Pancreas (tissue), 10 donors: ENCODE measurements around the gene CALML3. TPM values are rescaled to one million over a fixed set of nuclear protein-coding genes. Genes with fewer than 3 reads are reported as not detected.
A peak's percentile ranks its signal among the peaks of the same experiment; 100 is the strongest.

ENCODE experiments used
- ATAC-seq, 4 donors: fragments of 200-7000 bp; cut with Tn5 transposase; one replicate each; pipeline versions ENCODE4 v1.8.0 to v1.9.1; 2020; ENCODE audit warnings: mild to moderate bottlenecking in 4 of 4, moderate library complexity in 4 of 4
- DNase-seq, 6 donors: peaks; one replicate each; pipeline ENCODE4 v3.0.0-alpha.2; 2020
- FAIRE-seq: peaks from 2 replicates; lab custom pipeline; 2012; peaks lifted over from hg19 to GRCh38; lab: Jason Lieb, UNC
- H3K27ac ChIP-seq, 4 donors: fragments of 200-600 bp; sonication (generic); 1 replicate in 3 of 4; 2 replicates in 1 of 4; pipeline versions ENCODE4 v1.5.0 to v1.8.0; 2020
- H3K27me3 ChIP-seq, 4 donors: fragments of 200-600 bp; one replicate each; pipeline ENCODE4 v1.8.0; 2021
- H3K36me3 ChIP-seq, 3 donors: fragments of 200-600 bp; sonication (generic) in 1 of 3; one replicate each; pipeline versions ENCODE4 v1.5.0 to v1.8.0; 2020 to 2021
- H3K4me1 ChIP-seq, 3 donors: fragments of 200-600 bp; one replicate each; pipeline ENCODE4 v1.8.0; 2021
- H3K4me3 ChIP-seq, 4 donors: fragments of 200-600 bp; sonication (generic) in 2 of 4; one replicate each; pipeline versions ENCODE4 v1.5.0 to v1.8.0; 2020 to 2021
- H3K9me3 ChIP-seq, 4 donors: fragments of 200-600 bp; one replicate each; pipeline ENCODE4 v1.8.0; 2021
- CTCF ChIP-seq, 4 donors: fragments of 200-600 bp; sonication (generic) in 3 of 4; IDR thresholded peaks; one replicate each; pipeline versions ENCODE4 v1.5.0 to v1.8.0; 2021; ENCODE audit warnings: antibody characterized with exemption in 4 of 4
- WGBS, 2 donors: extraction: QIAGEN DNeasy Blood & Tissue Kit; methylation state at CpG; one replicate each; pipeline ENCODE4 v1.1.7; 2013; 5-methylcytosine and 5-hydroxymethylcytosine counted together
- intact Hi-C, 3 donors: fragments of 100-400 bp; cut with DNase I; formaldehyde crosslinking; loops; one replicate each; pipeline versions ENCODE4 v1.11.1 to v1.14.2; 2022
- polyA plus RNA-seq, 2 donors: library from polyadenylated mRNA; stranded (reverse); fragments of 200-250 nt; gene quantifications; one replicate each; pipeline ENCODE4 v1.2.3, GENCODE V29; 2013
- total RNA-seq, 6 donors: library from RNA; stranded (reverse); fragmentation: NEBNext Ultra II Directional in 4 of 6; extraction: Animal tissue kit (Norgen Biotek cat#: 25700) in 4 of 6; gene quantifications; one replicate each; pipeline versions ENCODE4 v1.2.1 to v1.2.4, GENCODE V29; 2021 to 2023
- donor health status: healthy with polysubstance abuse.
- donor health status: DM: no; HTN: no; CAD: no; lungs with moderate emphysema.
- donor health status: DM: no; HTN: no; CAD: no.
- donor health status: control.
- donor health status: control.
- donor health status: Bipolar disorder and iron deficiency.
- donor health status: DM: yes; HTN: yes; CAD: no.
- donor health status: DM: no; HTN: no; CAD: no.
- donor health status: DM: no; HTN: no; CAD: no.
- donor health status: DM: yes; HTN: yes; CAD: no.

CALML3 gene
- total and polyA plus RNA-seq, 8 donors, result 0.05 to 0.08 TPM; not detected in 6

- 82 to 84% methylated on average over 10 of the region's 10 CpGs for WGBS, 2 donors
- FAIRE-seq (no peak), DNase-seq (no peak)
These were observed 25.1 kb upstream of the CALML3 start, which contains the start of gene CALML5 for GRCh38 chr10:5499493-5500140. CALML5 (minus strand) TSS chr10:5499570; CDS start chr10:5499438, 132 bp downstream.

GRCh38 chr10:5500162-5500670 is 24.5 kb upstream of the CALML3 start:
- intact Hi-C loops, result no loop called here
- Histone ChIP-seq H3K27me3 (no peaks in the 10 kb centered on the region), H3K4me1 (peaks cover 21 to 24% (median 21%) of the 10 kb centered on the region in 3 donors), H3K9me3 (no peaks in the 10 kb centered on the region), H3K27ac (no peak overlapping the region), H3K4me3 (no peak overlapping the region), H3K36me3 (no peaks in the 10 kb centered on the region)
- 93 to 96% methylated on average over 7 of the region's 7 CpGs for WGBS, 2 donors
- no peak for TF ChIP-seq CTCF (IDR thresholded peaks at IDR 0.05)
- no peak for DNase-seq
- no peak for ATAC-seq
- no peak for FAIRE-seq

More at GRCh38 chr10:5499493-5500140, 25.1 kb upstream of the CALML3 start, which contains the start of gene CALML5:
- H3K9me3 ChIP-seq, result no peaks in the 10 kb centered on the region
- intact Hi-C loops, result no loop called here
- TF ChIP-seq CTCF (IDR thresholded peaks at IDR 0.05), result no peak
- no peaks in the 10 kb centered on the region for H3K36me3 ChIP-seq
- H3K27ac ChIP-seq, result no peak within 1 kb of the TSS
- ATAC-seq, result no peak
- no peaks in the 10 kb centered on the region for H3K27me3 ChIP-seq
- peaks cover 19 to 22% (median 21%) of the 10 kb centered on the region in 3 donors for H3K4me1 ChIP-seq
- H3K4me3 ChIP-seq, result no peak within 1 kb of the TSS

- peaks cover 21 to 25% (median 24%) of the 10 kb centered on the region in 3 donors for H3K4me1 ChIP-seq
- ATAC-seq (no peak), FAIRE-seq (no peak), DNase-seq (no peak)
- no peaks in the 10 kb centered on the region for H3K27me3 ChIP-seq
- intact Hi-C loops, result no loop called here
- no peak overlapping the region for H3K27ac ChIP-seq
- TF ChIP-seq CTCF (IDR thresholded peaks at IDR 0.05), result no peak
- H3K9me3 ChIP-seq, result no peaks in the 10 kb centered on the region
- no peaks in the 10 kb centered on the region for H3K36me3 ChIP-seq
- H3K4me3 ChIP-seq, result no peak overlapping the region
- 85 to 90% methylated on average over 5 of the region's 5 CpGs for WGBS, 2 donors
These were observed 23.9 kb upstream of the CALML3 start for GRCh38 chr10:5500910-5501309.

DNA sequence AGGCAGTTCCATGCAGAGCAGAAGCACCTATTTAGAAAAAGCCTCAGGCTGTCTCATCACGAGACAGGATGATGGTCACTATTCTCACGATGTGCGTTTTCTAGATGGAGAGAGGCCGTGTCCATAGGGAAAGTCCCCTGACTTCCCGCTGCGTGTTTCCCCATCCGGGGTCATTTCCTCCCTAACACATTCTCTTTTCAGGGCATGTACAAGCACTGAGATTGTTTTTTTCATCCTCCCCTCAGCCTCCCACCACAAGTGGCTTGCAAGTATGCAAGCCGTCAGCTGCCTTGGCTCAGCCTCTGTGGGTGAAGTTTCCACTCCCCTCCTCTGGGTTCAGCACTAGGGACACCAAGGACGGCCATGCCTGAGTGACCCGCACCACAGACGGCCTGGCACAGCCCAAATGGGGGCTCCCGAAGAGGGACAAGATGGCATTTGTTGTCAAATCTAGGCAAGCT is 22.7 kb upstream of the CALML3 start:
- intact Hi-C loops, result no loop called here
- H3K4me1 ChIP-seq, result peaks cover 21 to 28% (median 24%) of the 10 kb centered on the region in 3 donors
- H3K27me3 ChIP-seq, result no peaks in the 10 kb centered on the region
- peak overlapping the region in 2 of 4 donors; percentile 38 to 50 for H3K27ac ChIP-seq
- H3K4me3 ChIP-seq, result no peak overlapping the region
- no peaks in the 10 kb centered on the region for H3K9me3 ChIP-seq
- 80 to 86% methylated on average over 12 of the region's 12 CpGs for WGBS, 2 donors
- no peaks in the 10 kb centered on the region for H3K36me3 ChIP-seq
- FAIRE-seq (no peak), ATAC-seq (no peak), DNase-seq (no peak)
- no peak for TF ChIP-seq CTCF (IDR thresholded peaks at IDR 0.05)
